WTC11 (cell line): ENCODE data around the gene DEFB116. TPM values are rescaled to one million over a fixed set of nuclear protein-coding genes. Genes with fewer than 3 reads are reported as not detected.
A peak's percentile ranks its signal among the peaks of the same experiment; 100 is the strongest.
"Not testable (repeated sequence)": the region's sequence is repeated elsewhere in the genome, so short reads cannot be mapped to it uniquely, and the experiment has no call there.

ENCODE experiments used
- ATAC-seq: fragments of 200-7000 bp; cut with Tn5 transposase; 2 replicates; pipeline ENCODE4 v1.10.0; 2021; ENCODE audit warnings: mild to moderate bottlenecking, moderate library complexity
- CTCF ChIA-PET: fragments of 300-600 bp; sonication (Branson Sonifier 250); formaldehyde crosslinking; loops from one replicate; lab custom pipeline; 2021; ENCODE audit warnings: antibody characterized with exemption; lab: Charles Lee
- POLR2A ChIA-PET: fragments of 350-600 bp; sonication (Branson Sonifier 250); formaldehyde crosslinking; loops from one replicate; lab custom pipeline; 2021; ENCODE audit warnings: antibody characterized with exemption; lab: Charles Lee
- DNase-seq: peaks from one replicate; pipeline ENCODE4 v3.0.0; 2021; ENCODE audit warnings: low spot score
- H3K27ac Mint-ChIP-seq: 2 replicates; pipeline ENCODE4 v1.8.0; 2021; ENCODE audit warnings: mixed read lengths
- H3K27me3 Mint-ChIP-seq: 2 replicates; pipeline ENCODE4 v1.8.0; 2021; ENCODE audit warnings: low read depth, mild to moderate bottlenecking, moderate library complexity, mixed read lengths
- H3K36me3 Mint-ChIP-seq: 2 replicates; pipeline ENCODE4 v1.8.0; 2021; ENCODE audit warnings: mixed read lengths
- H3K4me1 Mint-ChIP-seq: 2 replicates; pipeline ENCODE4 v1.8.0; 2022; ENCODE audit warnings: mixed read lengths
- H3K4me3 Mint-ChIP-seq: 2 replicates; pipeline ENCODE4 v1.8.0; 2021; ENCODE audit warnings: mild to moderate bottlenecking, moderate library complexity, mixed read lengths
- H3K9me3 Mint-ChIP-seq: 2 replicates; pipeline ENCODE4 v1.8.0; 2021; ENCODE audit warnings: mixed read lengths
- ATF2 ChIP-seq: sonication (generic); formaldehyde crosslinking; IDR thresholded peaks from 2 replicates; pipeline ENCODE4 v1.8.1; 2022; ENCODE audit warnings: low read depth, missing genetic modification reagents, borderline replicate concordance
- ATF3 ChIP-seq: sonication (generic); formaldehyde crosslinking; conservative IDR thresholded peaks from 2 replicates; pipeline ENCODE4 v1.8.1; 2022; ENCODE audit warnings: mild to moderate bottlenecking, missing genetic modification reagents
- E2F4 ChIP-seq: sonication (generic); formaldehyde crosslinking; IDR thresholded peaks from 2 replicates; pipeline ENCODE4 v1.8.1; 2022; ENCODE audit warnings: low read depth, mild to moderate bottlenecking, moderate library complexity, missing genetic modification reagents, borderline replicate concordance
- ERG ChIP-seq: fragments of 250-450 bp; sonication (Bioruptor Pico); IDR thresholded peaks from 2 replicates; pipeline ENCODE4 v1.8.0; 2021; ENCODE audit warnings: mild to moderate bottlenecking
- ESRRA ChIP-seq: sonication (generic); formaldehyde crosslinking; IDR thresholded peaks from 2 replicates; pipeline ENCODE4 v1.8.1; 2022; ENCODE audit warnings: mild to moderate bottlenecking, missing genetic modification reagents, borderline replicate concordance
- FOXP4 ChIP-seq: sonication (generic); formaldehyde crosslinking; IDR thresholded peaks from 2 replicates; pipeline ENCODE4 v1.8.0; 2022; ENCODE audit warnings: mild to moderate bottlenecking, missing genetic modification reagents
- GABPB1 ChIP-seq: sonication (generic); formaldehyde crosslinking; IDR thresholded peaks from 2 replicates; pipeline ENCODE4 v1.8.1; 2023; ENCODE audit warnings: mild to moderate bottlenecking, missing genetic modification reagents
- JAZF1 ChIP-seq: fragments of 250-450 bp; sonication (Bioruptor Pico); IDR thresholded peaks from 2 replicates; pipeline ENCODE4 v1.9.0; 2021; ENCODE audit warnings: moderate library complexity, mild to moderate bottlenecking, inconsistent platforms
- JUN ChIP-seq: sonication (generic); formaldehyde crosslinking; IDR thresholded peaks from 2 replicates; pipeline ENCODE4 v1.8.0; 2023; ENCODE audit warnings: mild to moderate bottlenecking, missing genetic modification reagents
- KAT7 ChIP-seq: sonication (generic); formaldehyde crosslinking; IDR thresholded peaks from 2 replicates; pipeline ENCODE4 v1.8.1; 2023; ENCODE audit warnings: missing genetic modification reagents, mild to moderate bottlenecking, borderline replicate concordance
- MLX ChIP-seq: sonication (generic); formaldehyde crosslinking; IDR thresholded peaks from 2 replicates; pipeline ENCODE4 v1.8.1; 2023; ENCODE audit warnings: mild to moderate bottlenecking, missing genetic modification reagents, moderate library complexity
- NR3C1 ChIP-seq: sonication (generic); formaldehyde crosslinking; conservative IDR thresholded peaks from 2 replicates; pipeline ENCODE4 v1.8.1; 2023; ENCODE audit warnings: low read depth, mild to moderate bottlenecking, missing genetic modification reagents
- PRDM15 ChIP-seq: sonication (generic); formaldehyde crosslinking; IDR thresholded peaks from 2 replicates; pipeline ENCODE4 v1.8.0; 2022; ENCODE audit warnings: missing genetic modification reagents
- ZNF219 ChIP-seq: sonication (generic); formaldehyde crosslinking; IDR thresholded peaks from 2 replicates; pipeline ENCODE4 v1.8.0; 2023; ENCODE audit warnings: missing genetic modification reagents, mild to moderate bottlenecking, borderline replicate concordance
- ZNF232 ChIP-seq: sonication (generic); formaldehyde crosslinking; IDR thresholded peaks from 2 replicates; pipeline ENCODE4 v1.8.0; 2022; ENCODE audit warnings: mild to moderate bottlenecking, missing genetic modification reagents
- total RNA-seq: library from RNA; stranded (reverse); gene quantifications from 3 replicates; pipeline ENCODE4 v1.2.3, GENCODE V29; 2021

DEFB116 gene
- total RNA-seq, 1 experiment from 2014 or later = not detected

GRCh38 chr20:31322504-31322903, 14.1 kb upstream of the DEFB116 start:
- H3K27ac Mint-ChIP-seq = no peak overlapping the region
- ChIA-PET CTCF (no interaction called here), POLR2A (interaction anchor here (0.6 kb wide), 1 partner anchor 1903 kb away, joined by 3 read pairs; no protein-coding TSS in a partner anchor)
- peaks cover 11% of the 10 kb centered on the region; the same call in 1 of the 2 replicates for H3K27me3 Mint-ChIP-seq
- H3K9me3 Mint-ChIP-seq = peaks cover 71% of the 10 kb centered on the region
- ATAC-seq (peak; percentile 89), DNase-seq (no peak)
- H3K4me3 Mint-ChIP-seq = no peak overlapping the region
- peaks cover 57% of the 10 kb centered on the region for H3K36me3 Mint-ChIP-seq
- TF ChIP-seq ZNF232 (no peak), ESRRA (CRISPR knock-in tag) (no peak), ERG (CRISPR knock-in tag) (no peak)
- H3K4me1 Mint-ChIP-seq = no peaks in the 10 kb centered on the region

- H3K9me3 Mint-ChIP-seq = peaks cover 97% of the 10 kb centered on the region
- CTCF ChIA-PET, POLR2A ChIA-PET, DNase-seq, H3K27ac Mint-ChIP-seq, H3K4me3 Mint-ChIP-seq, H3K4me1 Mint-ChIP-seq, ATAC-seq: not testable (repeated sequence)
- H3K36me3 Mint-ChIP-seq = peaks cover 90% of the 10 kb centered on the region
- peaks cover 19% of the 10 kb centered on the region for H3K27me3 Mint-ChIP-seq
Observed at GRCh38 chr20:31284964-31285363, 23.4 kb downstream of the DEFB116 start.

GRCh38 chr20:31278178-31278577, 30.2 kb downstream of the DEFB116 start:
- DNase-seq = no peak
- Mint-ChIP-seq H3K4me3 (no peak overlapping the region), H3K27ac (no peak overlapping the region), H3K36me3 (peaks cover 71% of the 10 kb centered on the region), H3K4me1 (no peaks in the 10 kb centered on the region), H3K27me3 (peaks cover 5% of the 10 kb centered on the region), H3K9me3 (peaks cover 88% of the 10 kb centered on the region)
- TF ChIP-seq PRDM15 (CRISPR knock-in tag) (no peak), ZNF219 (CRISPR knock-in tag) (no peak), NR3C1 (no peak), JAZF1 (no peak), JUN (no peak), ERG (CRISPR knock-in tag) (no peak), ATF2 (no peak), E2F4 (CRISPR knock-in tag) (no peak)
- ATAC-seq = no peak
- POLR2A ChIA-PET = no interaction called here
- CTCF ChIA-PET = no interaction called here

GRCh38 chr20:31274441-31274840, 33.9 kb downstream of the DEFB116 start:
- CTCF ChIA-PET = no interaction called here
- TF ChIP-seq ATF3 (no peak), MLX (CRISPR knock-in tag) (no peak), GABPB1 (CRISPR knock-in tag) (no peak), FOXP4 (CRISPR knock-in tag) (no peak), KAT7 (CRISPR knock-in tag) (no peak)

More at GRCh38 chr20:31274441-31274840, 33.9 kb downstream of the DEFB116 start:
- no peak overlapping the region for H3K4me3 Mint-ChIP-seq
- no peak overlapping the region for H3K27ac Mint-ChIP-seq
- DNase-seq = no peak
- H3K27me3 Mint-ChIP-seq = peaks cover 9% of the 10 kb centered on the region
- ATAC-seq = no peak
- H3K36me3 Mint-ChIP-seq = peaks cover 65% of the 10 kb centered on the region
- peaks cover 84% of the 10 kb centered on the region for H3K9me3 Mint-ChIP-seq
- no peaks in the 10 kb centered on the region for H3K4me1 Mint-ChIP-seq
- POLR2A ChIA-PET = no interaction called here
